Right lung (tissue), 5 donors: ENCODE data around the gene A4GNT. TPM values are rescaled to one million over a fixed set of nuclear protein-coding genes. Genes with fewer than 3 reads are reported as not detected.
"Not testable (repeated sequence)": the region's sequence is repeated elsewhere in the genome, so short reads cannot be mapped to it uniquely, and the experiment has no call there.

Source experiments
- DNase-seq, 2 donors: peaks; one replicate each; pipeline ENCODE4 v3.0.0-alpha.2; 2013
- polyA plus RNA-seq, 5 donors: library from polyadenylated mRNA; unstranded; fragments of 120-200 nt; gene quantifications; one replicate each; pipeline versions ENCODE4 v1.2.1 to v1.2.3, GENCODE V29; 2013; ENCODE audit warnings: inconsistent platforms in 1 of 5, low replicate concordance in 1 of 5; ENCODE audit not compliant: insufficient read length in 5 of 5, insufficient read depth in 1 of 5

The A4GNT gene
- polyA plus RNA-seq, 5 donors: 0.21 to 0.63 (median 0.37) TPM

DNA sequence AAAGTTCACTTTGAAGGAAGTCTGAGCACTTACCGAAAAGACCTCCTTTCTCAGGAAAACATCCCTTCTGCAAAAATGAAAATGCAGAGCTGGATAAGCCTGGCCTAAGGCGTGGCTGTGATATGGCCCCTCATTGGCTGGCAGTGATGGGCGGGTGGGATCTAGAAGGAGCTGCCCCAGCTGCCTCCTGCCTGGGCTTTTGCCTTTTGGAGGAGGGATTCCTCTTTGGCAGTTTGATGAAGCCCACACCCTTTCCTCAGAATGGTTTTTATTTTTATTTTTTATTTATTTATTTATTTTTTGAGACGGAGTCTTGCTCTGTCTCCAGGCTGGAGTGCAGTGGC, 12.8 kb downstream of the A4GNT start:
- DNase-seq: no peak

- peak; percentile 43 to 55 for DNase-seq
Observed at GRCh38 chr3:138118612-138119422, 13.4 kb downstream of the A4GNT start.

DNA sequence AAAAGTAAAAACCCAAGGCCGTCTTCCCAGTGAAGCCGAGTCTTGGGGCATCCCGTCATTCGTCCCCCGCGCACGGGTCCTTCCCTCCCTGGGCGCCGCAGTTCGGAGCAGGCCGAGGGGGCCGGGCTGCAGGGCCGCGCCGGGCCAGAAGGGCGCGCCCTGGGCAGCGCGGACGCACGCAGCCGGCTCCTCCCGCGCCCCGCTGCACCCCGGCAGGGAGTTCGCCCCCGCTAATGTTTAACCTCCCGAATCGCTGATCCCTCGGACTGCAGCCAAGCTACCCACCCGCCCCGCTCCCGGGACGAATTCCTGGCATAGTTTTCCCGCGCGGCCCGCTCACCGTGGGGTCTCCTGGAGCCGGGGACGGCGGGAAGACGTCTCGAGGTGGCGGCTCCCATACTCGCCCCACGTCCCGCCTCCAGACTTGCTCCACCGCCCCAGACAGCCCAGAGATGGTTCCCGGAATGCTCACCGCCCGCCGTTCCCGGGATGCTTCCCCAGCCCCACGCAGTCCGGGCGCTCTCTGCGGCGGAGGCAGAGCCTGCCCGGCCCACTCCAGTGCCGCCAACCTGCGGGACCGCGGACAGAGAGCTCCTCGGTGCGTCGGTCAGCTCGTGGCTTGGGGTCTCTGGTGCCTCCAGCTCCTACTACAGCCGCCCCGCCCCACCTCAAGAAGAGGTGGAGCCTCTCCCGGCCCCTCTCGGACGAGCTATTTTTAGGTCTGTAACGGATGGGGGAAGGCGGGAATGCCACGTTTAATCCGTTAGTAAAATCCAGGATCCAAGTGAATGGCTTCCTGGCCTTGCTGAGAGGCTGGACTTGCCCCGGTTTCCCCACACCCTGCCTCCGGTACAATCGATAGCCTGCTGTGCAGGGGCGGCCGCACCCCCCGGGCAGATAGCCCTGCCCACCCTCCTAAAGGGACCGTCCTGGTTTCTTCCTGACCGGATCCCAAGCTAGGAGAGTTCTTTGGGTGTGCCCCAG, 16.9 kb downstream of the A4GNT start, which contains the start of gene DZIP1L:
Gene DZIP1L (minus strand): TSS at position 621 of the 984 bp plus-strand sequence. CDS start 11,637 bp downstream, outside the sequence.
- peak; percentile 72 to 74 for DNase-seq

DNA sequence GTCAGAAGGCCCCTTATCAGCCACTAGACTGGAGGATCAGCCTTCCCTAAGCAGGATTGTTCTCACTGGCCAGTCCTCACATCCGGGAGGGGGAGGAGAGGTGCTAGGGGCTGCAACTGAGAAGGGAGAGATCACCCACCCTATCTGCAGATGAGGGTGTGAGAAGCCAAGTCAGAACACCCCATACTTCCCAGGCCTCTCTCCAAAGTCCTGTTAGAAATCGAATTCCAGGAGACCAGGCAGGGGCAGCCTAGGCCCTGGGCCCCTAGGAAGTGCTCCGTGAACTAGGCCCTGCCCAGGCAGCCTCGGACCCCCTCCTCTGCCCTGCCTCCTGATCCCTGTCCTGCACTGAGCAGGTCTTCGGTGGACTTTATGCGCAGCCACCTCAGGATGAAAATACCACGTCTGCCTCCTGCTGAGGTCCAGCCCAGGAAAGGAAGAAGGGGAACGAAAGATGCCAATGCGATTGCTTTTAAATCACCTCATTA, 17.7 kb downstream of the A4GNT start:
- DNase-seq: peak; percentile 22 to 36

GRCh38 chr3:138113326-138113725, 18.9 kb downstream of the A4GNT start:
- DNase-seq: no peak

DNA sequence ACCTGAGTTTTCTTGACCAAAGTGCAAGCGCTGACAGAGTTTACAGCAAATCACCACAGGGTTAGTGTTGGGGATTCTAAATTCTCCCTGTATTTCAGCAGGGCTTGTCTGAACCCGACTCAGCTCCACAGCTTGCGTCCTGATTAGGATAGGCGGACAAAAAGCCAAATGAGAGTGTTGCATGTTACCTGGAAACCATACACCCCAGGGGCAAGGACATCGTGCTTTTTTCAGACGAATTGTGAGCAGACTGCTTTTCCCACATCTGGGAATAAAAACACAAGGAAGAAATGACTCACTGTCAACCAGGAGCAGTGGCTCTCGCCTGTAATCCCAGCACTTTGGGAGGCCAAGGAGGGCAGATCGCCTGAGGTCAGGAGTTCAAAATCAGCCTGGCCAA, 19.8 kb downstream of the A4GNT start:
- no peak for DNase-seq

- no peak for DNase-seq
Observed at GRCh38 chr3:138105598-138105997, 26.6 kb downstream of the A4GNT start.

DNA sequence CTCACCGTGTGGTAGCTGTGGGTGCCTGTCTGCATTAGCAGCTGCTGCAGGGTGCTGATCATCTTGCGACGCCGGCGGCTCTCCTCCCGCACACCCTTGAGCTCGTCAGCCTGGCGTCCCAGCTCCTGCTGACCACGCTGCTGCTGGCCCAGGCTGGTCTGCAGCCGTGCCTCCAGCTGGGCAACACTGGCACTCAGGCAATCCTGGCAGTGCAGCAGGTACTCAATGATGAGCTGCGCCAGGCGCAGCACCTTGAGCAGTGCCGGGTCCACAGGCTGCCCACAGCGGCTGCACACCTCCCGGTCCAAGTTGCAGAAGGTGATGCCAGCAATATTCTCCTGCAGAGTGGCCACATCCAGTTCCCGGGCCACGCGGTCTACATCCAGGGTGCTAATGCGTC, 28.7 kb downstream of the A4GNT start:
- DNase-seq: no peak

GRCh38 chr3:138101351-138101940, 30.7 kb downstream of the A4GNT start:
- DNase-seq: not testable (repeated sequence)

DNA sequence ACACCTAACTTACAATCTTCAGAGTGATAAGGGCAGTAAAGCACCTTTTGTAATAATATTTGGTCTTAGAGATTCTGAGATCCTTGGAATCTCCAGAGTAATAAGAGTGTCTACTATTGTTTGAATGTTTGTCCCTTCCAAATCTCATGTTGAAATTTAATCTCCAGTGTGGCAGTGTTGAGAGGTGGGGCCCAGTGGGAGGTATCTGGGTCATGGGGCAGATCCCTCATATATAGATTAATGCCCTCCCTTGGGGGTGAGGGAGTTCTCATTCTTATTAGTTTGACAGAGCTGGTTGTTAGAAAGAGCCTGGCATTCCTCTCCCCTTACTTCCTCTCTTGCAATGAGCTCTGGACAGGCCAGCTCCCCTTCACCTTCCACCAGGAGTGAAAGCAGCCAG, 32.8 kb downstream of the A4GNT start:
- DNase-seq: no peak

GRCh38 chr3:138097192-138098172, 34.7 kb downstream of the A4GNT start:
- DNase-seq: peak; percentile 17 to 23

GRCh38 chr3:138093721-138094120, 38.5 kb downstream of the A4GNT start:
- no peak for DNase-seq

- DNase-seq: no peak
Observed at GRCh38 chr3:138092023-138092422, 40.2 kb downstream of the A4GNT start.

DNA sequence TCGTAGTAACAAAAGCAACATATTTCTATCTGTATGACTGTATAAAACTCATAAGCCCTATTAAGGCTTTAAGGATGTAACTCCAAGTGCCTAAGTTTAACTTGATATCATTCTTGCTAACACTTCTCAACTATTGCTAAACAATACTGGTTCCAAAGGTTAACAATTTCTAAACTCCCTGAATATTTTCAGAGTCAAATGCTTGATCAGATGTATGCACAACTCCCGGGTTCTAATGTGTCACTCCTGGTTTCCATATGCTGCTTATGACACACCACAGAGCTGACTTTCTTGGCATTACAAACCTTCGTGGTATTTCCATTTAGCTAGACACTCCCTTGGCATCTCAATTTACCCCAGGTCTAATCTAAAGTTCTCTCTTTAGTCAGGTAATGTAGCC, 43.1 kb downstream of the A4GNT start:
- no peak for DNase-seq

DNA sequence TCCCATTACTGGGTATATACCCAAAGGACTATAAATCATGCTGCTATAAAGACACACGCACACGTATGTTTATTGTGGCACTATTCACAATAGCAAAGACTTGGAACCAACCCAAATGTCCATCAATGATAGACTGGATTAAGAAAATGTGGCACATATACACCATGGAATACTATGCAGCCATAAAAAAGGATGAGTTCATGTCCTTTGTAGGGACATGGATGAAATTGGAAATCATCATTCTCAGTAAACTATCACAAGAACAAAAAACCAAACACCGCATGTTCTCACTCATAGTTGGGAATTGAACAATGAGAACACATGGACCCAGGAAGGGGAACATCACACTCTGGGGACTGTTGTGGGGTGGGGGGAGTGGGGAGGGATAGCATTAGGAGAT, 46.4 kb downstream of the A4GNT start:
- not testable (repeated sequence) for DNase-seq

DNA sequence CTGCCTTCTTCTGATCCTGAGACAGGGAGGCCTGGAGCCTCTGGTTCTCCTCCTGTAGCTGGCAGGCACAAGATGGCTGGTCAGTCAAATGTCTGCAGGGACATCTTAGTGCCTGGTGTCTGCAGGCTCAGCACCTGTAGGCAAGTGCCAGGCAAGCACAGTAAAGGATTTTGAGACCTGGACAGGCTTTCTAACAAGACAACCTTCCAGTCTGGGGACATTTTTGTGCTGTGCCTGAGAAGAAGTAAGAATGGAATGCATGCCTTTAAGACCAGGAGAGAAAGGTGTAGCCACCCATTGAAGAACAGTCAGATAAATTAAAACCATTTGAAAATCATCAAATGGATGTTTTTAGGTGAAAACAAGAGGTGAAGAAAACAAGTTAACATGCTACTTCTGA, 48.0 kb downstream of the A4GNT start:
- no peak for DNase-seq

DNA sequence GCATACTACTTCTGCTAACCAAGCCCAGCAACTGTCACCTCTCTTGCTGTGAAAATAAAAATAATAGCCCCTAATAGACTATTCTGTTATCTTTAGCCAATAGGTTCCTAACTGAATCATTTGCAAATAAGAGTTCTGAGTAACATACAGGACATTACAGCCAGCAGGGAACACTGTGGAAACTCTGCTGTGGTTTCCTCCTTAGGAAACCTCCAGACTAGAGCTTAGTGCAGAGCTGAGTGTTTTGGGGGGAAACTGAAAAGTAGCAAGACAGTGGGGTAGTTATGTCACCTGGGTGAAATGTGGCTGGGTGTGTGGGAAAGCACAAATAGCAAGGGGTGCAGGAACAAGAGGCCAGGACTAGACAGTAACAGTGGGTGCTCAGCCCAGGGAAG, 49.2 kb downstream of the A4GNT start:
- DNase-seq: no peak

- no peak for DNase-seq
Observed at GRCh38 chr3:138082085-138082991, 49.9 kb downstream of the A4GNT start.

DNA sequence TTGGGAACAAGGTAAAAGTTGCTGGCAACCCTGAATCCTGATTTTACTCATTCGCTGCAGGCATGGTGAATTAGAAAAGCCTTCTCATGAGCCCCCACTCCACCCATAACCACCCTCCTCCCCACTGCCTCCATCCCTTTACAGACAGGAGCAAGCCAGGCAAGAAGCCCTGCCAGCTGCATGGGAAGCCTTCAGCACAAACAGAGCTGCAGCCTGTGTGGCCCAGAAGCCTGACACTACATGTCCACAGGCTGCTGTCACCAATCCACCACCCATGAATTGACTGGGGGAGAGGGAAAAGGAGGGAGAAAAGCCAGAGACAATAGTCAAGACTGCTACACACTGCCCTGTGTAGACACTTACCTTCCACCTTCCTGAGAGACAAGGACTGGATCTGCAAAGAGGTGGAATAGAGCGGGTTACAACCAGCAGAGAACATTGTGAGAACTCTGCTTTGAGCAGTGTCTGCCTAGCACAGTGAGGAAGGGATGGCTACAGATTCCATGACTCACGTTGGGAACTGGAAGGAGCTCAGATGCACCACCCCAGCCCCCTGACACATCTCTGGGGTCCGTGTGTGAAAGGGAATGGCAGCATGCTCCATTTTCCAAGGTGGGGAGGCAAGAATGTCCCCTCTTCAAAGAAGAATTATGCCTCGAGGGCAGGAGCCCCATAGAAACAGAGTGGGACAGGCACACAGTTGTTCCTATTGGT, 50.7 kb downstream of the A4GNT start:
- DNase-seq: no peak
